NCI-H82 treated with DMSO at 0.1 percent for 48 hours (cell line): ENCODE data around the gene FBXO24.

ENCODE experiments used
- DNase-seq: peaks from one replicate; lab custom pipeline; 2025; ENCODE audit not compliant: unreplicated experiment; lab: John Stamatoyannopoulos, UW

FBXO24 gene

GRCh38 chr7:100574362-100575205 lies 11.5 kb upstream of the FBXO24 start:
- DNase-seq, result no peak

- no peak for DNase-seq
Measured at GRCh38 chr7:100575206-100575631, 10.9 kb upstream of the FBXO24 start.

GRCh38 chr7:100575746-100576383 lies 10.3 kb upstream of the FBXO24 start:
- DNase-seq, result no peak

GRCh38 chr7:100576384-100576993 lies 9.6 kb upstream of the FBXO24 start:
- DNase-seq, result no peak

- no peak for DNase-seq
Measured at GRCh38 chr7:100577103-100577502, 9.0 kb upstream of the FBXO24 start.

GRCh38 chr7:100577507-100577906 lies 8.6 kb upstream of the FBXO24 start:
- no peak for DNase-seq

GRCh38 chr7:100578246-100579183 lies 7.6 kb upstream of the FBXO24 start:
- DNase-seq, result no peak

GRCh38 chr7:100580466-100581283 lies 5.5 kb upstream of the FBXO24 start:
- no peak for DNase-seq

GRCh38 chr7:100582041-100582579 lies 4.0 kb upstream of the FBXO24 start:
- no peak for DNase-seq

- no peak for DNase-seq
Measured at GRCh38 chr7:100582650-100583049, 3.5 kb upstream of the FBXO24 start.

- no peak for DNase-seq
Measured at GRCh38 chr7:100583132-100584053, 2.7 kb upstream of the FBXO24 start.

- no peak for DNase-seq
Measured at GRCh38 chr7:100584054-100584682, 2.0 kb upstream of the FBXO24 start.

- DNase-seq, result peak; percentile 57
Measured at GRCh38 chr7:100584683-100585510, 1.2 kb upstream of the FBXO24 start.

- no peak for DNase-seq
Measured at GRCh38 chr7:100585511-100586265, 440 bp upstream of the FBXO24 start, which contains the start of gene LRCH4. Gene LRCH4, minus strand, starts transcription at chr7:100586129. Its CDS starts 29 bp downstream, at chr7:100586100.

GRCh38 chr7:100588438-100588837 lies 2.3 kb downstream of the FBXO24 start:
- DNase-seq, result peak; percentile 16

- no peak for DNase-seq
Measured at GRCh38 chr7:100589341-100589947, 3.3 kb downstream of the FBXO24 start.
